NCI-H146 treated with DMSO at 0.1 percent for 48 hours (cell line): ENCODE results near the gene FTCD.
"Not testable (repeated sequence)": the region's sequence is repeated elsewhere in the genome, so short reads cannot be mapped to it uniquely, and the experiment has no call there.

Experiments used
- DNase-seq: peaks from one replicate; lab custom pipeline; 2025; ENCODE audit not compliant: unreplicated experiment; lab: John Stamatoyannopoulos, UW

The FTCD gene

GRCh38 chr21:46171996-46172862, 16.9 kb upstream of the FTCD start:
- no peak for DNase-seq

GRCh38 chr21:46171585-46171984, 16.2 kb upstream of the FTCD start:
- no peak for DNase-seq

GRCh38 chr21:46170436-46171193, 15.2 kb upstream of the FTCD start:
- DNase-seq: not testable (repeated sequence)

- no peak for DNase-seq
Measured at GRCh38 chr21:46168659-46169386, 13.4 kb upstream of the FTCD start.

- DNase-seq: no peak
Measured at GRCh38 chr21:46168238-46168637, 12.9 kb upstream of the FTCD start.

- no peak for DNase-seq
Measured at GRCh38 chr21:46165098-46165497, 9.7 kb upstream of the FTCD start.

- DNase-seq: no peak
Measured at GRCh38 chr21:46163380-46163779, 8.0 kb upstream of the FTCD start.

GRCh38 chr21:46161633-46162592, 6.5 kb upstream of the FTCD start:
- no peak for DNase-seq

- no peak for DNase-seq
Measured at GRCh38 chr21:46160907-46161632, 5.7 kb upstream of the FTCD start.

GRCh38 chr21:46160657-46160906, 5.2 kb upstream of the FTCD start:
- no peak for DNase-seq

- DNase-seq: no peak
Measured at GRCh38 chr21:46159841-46160656, 4.7 kb upstream of the FTCD start.

- DNase-seq: no peak
Measured at GRCh38 chr21:46159390-46159789, 4.0 kb upstream of the FTCD start.

- no peak for DNase-seq
Measured at GRCh38 chr21:46158666-46159300, 3.4 kb upstream of the FTCD start.

- no peak for DNase-seq
Measured at GRCh38 chr21:46157987-46158451, 2.6 kb upstream of the FTCD start.

GRCh38 chr21:46157396-46157986, 2.1 kb upstream of the FTCD start:
- DNase-seq: no peak

- no peak for DNase-seq
Measured at GRCh38 chr21:46156678-46157077, 1.3 kb upstream of the FTCD start.

- DNase-seq: no peak
Measured at GRCh38 chr21:46156378-46156645, 933 bp upstream of the FTCD start.

GRCh38 chr21:46154955-46155513, 345 bp downstream of the FTCD start:
- DNase-seq: no peak
